Measurements from ENCODE around the gene NRXN2. TPM values are rescaled to one million over a fixed set of nuclear protein-coding genes. Genes with fewer than 3 reads are reported as not detected.

NRXN2 gene
- total RNA-seq, 1 donor from 2014 or later: not detected

- Histone ChIP-seq H3K36me3 (ENCODE audit: control insufficient read depth, insufficient read depth, low read length) (no peaks in the 10 kb centered on the region), H3K27me3 (ENCODE audit: control insufficient read depth, insufficient read depth, low read length) (no peaks in the 10 kb centered on the region), H3K4me3 (ENCODE audit: low read depth, low read length) (no peak overlapping the region)
- DNase-seq (ENCODE audit: low read depth) (no peak), FAIRE-seq (no peak)
- no peak for TF ChIP-seq CTCF (IDR thresholded peaks at IDR 0.05; ENCODE audit: insufficient read depth, low read length, severe bottlenecking)
Observed at GRCh38 chr11:64572143-64572542, 150.9 kb downstream of the NRXN2 start.

- Histone ChIP-seq H3K27me3 (ENCODE audit: control insufficient read depth, insufficient read depth, low read length) (no peaks in the 10 kb centered on the region), H3K4me3 (ENCODE audit: low read depth, low read length) (no peak overlapping the region), H3K36me3 (ENCODE audit: control insufficient read depth, insufficient read depth, low read length) (no peaks in the 10 kb centered on the region)
- no peak for TF ChIP-seq CTCF (IDR thresholded peaks at IDR 0.05; ENCODE audit: insufficient read depth, low read length, severe bottlenecking)
- FAIRE-seq: peak; percentile 97
- DNase-seq (ENCODE audit: low read depth): peak; percentile 83
Observed at GRCh38 chr11:64571410-64572091, 151.4 kb downstream of the NRXN2 start.

DNA sequence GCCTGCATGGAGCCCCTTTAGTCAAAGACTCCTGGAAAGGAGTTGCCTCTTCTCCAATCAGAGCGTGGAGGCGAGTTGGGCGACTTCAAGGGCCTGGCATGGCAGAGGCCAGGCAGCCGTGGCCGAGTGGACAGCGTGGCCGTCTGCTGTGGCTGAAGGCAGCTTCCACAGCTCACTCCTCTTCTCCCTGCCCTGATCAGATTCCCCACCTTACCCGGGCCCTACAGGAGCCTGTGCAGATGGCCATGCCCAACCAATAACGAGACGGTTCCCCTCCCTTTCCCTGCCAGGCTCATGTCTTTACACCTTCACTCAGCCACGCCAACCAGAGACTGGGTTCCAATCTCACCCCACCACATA lies 152.0 kb downstream of the NRXN2 start:
- no peak for FAIRE-seq
- Histone ChIP-seq H3K27me3 (ENCODE audit: control insufficient read depth, insufficient read depth, low read length) (no peaks in the 10 kb centered on the region), H3K36me3 (ENCODE audit: control insufficient read depth, insufficient read depth, low read length) (no peaks in the 10 kb centered on the region), H3K4me3 (ENCODE audit: low read depth, low read length) (no peak overlapping the region)
- DNase-seq (ENCODE audit: low read depth): no peak
- no peak for TF ChIP-seq CTCF (IDR thresholded peaks at IDR 0.05; ENCODE audit: insufficient read depth, low read length, severe bottlenecking)

DNA sequence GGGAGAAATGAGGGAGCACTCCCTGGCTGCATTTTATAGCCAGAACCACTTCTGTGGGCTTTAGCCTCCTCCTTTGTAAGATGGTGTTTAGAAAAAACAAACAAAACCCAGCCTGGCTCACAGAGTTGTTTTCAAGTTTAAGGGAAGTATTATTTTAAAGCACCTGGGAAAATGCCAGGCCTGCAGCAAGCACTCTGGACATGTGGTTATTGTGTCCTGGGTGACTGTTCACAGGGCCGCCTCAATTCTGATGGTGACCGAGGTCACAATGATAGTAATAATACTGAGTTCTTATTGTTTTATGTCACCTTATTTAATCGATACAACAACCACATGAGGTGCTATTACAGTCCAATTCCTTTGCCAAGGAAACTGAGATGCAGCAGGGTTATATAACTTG lies 152.7 kb downstream of the NRXN2 start:
- no peak overlapping the region for H3K4me3 ChIP-seq (ENCODE audit: low read depth, low read length)
- FAIRE-seq (no peak), DNase-seq (ENCODE audit: low read depth) (no peak)
- no peaks in the 10 kb centered on the region for H3K27me3 ChIP-seq (ENCODE audit: control insufficient read depth, insufficient read depth, low read length)
- no peak for TF ChIP-seq CTCF (IDR thresholded peaks at IDR 0.05; ENCODE audit: insufficient read depth, low read length, severe bottlenecking)
- no peaks in the 10 kb centered on the region for H3K36me3 ChIP-seq (ENCODE audit: control insufficient read depth, insufficient read depth, low read length)

DNA sequence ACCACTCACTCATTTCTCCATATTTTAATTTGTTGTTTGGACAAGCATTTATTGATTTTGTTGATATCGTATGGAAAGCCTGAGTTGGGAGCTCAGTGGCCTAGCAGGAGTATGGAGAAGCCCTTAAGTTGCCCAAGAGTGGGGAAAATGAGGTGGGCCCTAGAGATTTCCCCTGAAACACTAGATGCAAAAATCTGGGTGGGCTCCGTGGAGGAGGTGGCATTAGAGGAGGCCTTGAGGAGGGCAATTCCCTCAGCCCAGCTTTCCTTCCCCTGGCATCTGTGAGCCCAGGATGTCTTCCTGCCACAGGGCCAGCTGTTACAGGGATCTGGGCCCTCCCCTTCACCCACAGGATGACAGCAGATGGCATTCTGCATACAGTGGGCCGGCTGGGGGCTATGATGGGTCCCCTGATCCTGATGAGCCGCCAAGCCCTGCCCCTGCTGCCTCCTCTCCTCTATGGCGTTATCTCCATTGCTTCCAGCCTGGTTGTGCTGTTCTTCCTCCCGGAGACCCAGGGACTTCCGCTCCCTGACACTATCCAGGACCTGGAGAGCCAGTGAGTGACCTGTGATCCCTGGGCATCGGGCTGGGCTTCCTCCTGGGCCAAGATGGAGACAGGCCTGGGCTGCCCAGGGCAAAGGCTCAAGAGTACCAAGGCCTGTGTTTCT lies 153.6 kb downstream of the NRXN2 start:
- Histone ChIP-seq H3K27me3 (ENCODE audit: control insufficient read depth, insufficient read depth, low read length) (peaks cover 2% of the 10 kb centered on the region), H3K4me3 (ENCODE audit: low read depth, low read length) (no peak overlapping the region), H3K36me3 (ENCODE audit: control insufficient read depth, insufficient read depth, low read length) (no peaks in the 10 kb centered on the region)
- TF ChIP-seq CTCF (IDR thresholded peaks at IDR 0.05; ENCODE audit: insufficient read depth, low read length, severe bottlenecking): no peak
- no peak for DNase-seq (ENCODE audit: low read depth)
- no peak for FAIRE-seq

Data from bronchial epithelial cell (primary cell).